ENCODE measurements around the gene WFS1.

GRCh38 chr4:6239486-6239885, 30.2 kb upstream of the WFS1 start:
- TF ChIP-seq CTCF (IDR thresholded peaks at IDR 0.05; ENCODE audit: insufficient read depth, low read length, poor library complexity, severe bottlenecking): no peak
- no peak for TF ChIP-seq EZH2phosphoT487 (conservative IDR thresholded peaks at IDR 0.05; ENCODE audit: low read length)
